Activated CD8-positive, alpha-beta T cell treated with anti-CD3 and anti-CD28 coated beads for 36 hours (primary cell): ENCODE data around the gene RIC3. TPM values are rescaled to one million over a fixed set of nuclear protein-coding genes. Genes with fewer than 3 reads are reported as not detected.

ENCODE experiments used
- ATAC-seq: fragments of 200-7000 bp; cut with Tn5 transposase; one replicate; pipeline ENCODE4 v1.10.0; 2021; ENCODE audit warnings: mild to moderate bottlenecking, moderate library complexity
- CTCF ChIA-PET: fragments of 350-600 bp; sonication (Branson Sonifier 250); formaldehyde crosslinking; loops from one replicate; lab custom pipeline; 2021; ENCODE audit warnings: antibody characterized with exemption; lab: Charles Lee
- POLR2A ChIA-PET: fragments of 350-600 bp; sonication (Branson Sonifier 250); formaldehyde crosslinking; loops from one replicate; lab custom pipeline; 2021; ENCODE audit warnings: antibody characterized with exemption; lab: Charles Lee
- DNase-seq: peaks from one replicate; pipeline ENCODE4 v3.0.0-alpha.2; 2020
- H3K27ac Mint-ChIP-seq: one replicate; pipeline ENCODE4 v1.8.0; 2021; ENCODE audit warnings: mild to moderate bottlenecking, mixed read lengths
- H3K27me3 Mint-ChIP-seq: one replicate; pipeline ENCODE4 v1.8.0; 2021; ENCODE audit warnings: mixed read lengths
- H3K36me3 Mint-ChIP-seq: one replicate; pipeline ENCODE4 v1.8.0; 2021; ENCODE audit warnings: low read depth, mixed read lengths
- H3K4me1 Mint-ChIP-seq: one replicate; pipeline ENCODE4 v1.8.0; 2021; ENCODE audit warnings: low read depth, mixed read lengths
- H3K4me3 Mint-ChIP-seq: one replicate; pipeline ENCODE4 v1.8.0; 2021; ENCODE audit warnings: mild to moderate bottlenecking, moderate library complexity, mixed read lengths
- H3K9me3 Mint-ChIP-seq: one replicate; pipeline ENCODE4 v1.8.0; 2021; ENCODE audit warnings: mixed read lengths
- CTCF ChIP-seq: fragments of 200-600 bp; IDR thresholded peaks from one replicate; pipeline ENCODE4 v1.8.0; 2022; ENCODE audit warnings: antibody characterized with exemption, mild to moderate bottlenecking
- intact Hi-C: fragments of 100-400 bp; cut with micrococcal nuclease; formaldehyde crosslinking; loops from one replicate; pipeline ENCODE4 v1.10.0; 2022
- total RNA-seq, 2 experiments: library from RNA; stranded (reverse); gene quantifications; one replicate each; pipeline ENCODE4 v1.2.3, GENCODE V29; 2021

The RIC3 gene
- total RNA-seq, 2 experiments from 2014 or later = 7.6 to 7.7 TPM

DNA sequence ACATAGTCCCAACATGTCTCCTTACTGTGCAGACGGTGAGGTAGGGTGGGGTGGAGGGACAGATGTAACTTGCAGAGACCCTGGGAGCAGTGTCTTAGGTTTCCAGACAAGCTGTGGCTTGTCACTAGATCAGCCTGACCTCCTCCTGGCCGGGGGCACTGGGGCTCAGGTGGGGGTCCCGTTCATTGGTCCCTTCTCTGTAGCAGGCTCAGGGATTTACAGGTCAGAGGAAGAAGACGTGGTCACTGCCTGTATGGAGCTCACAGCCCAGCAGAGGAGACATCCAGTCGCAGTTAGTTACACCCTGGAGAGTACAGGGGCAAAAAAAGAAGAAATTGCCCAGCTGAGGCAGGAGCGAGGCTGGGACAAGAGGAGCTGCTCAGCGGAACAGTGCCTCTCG lies 109.8 kb downstream of the RIC3 start:
- TF ChIP-seq CTCF = no peak
- Mint-ChIP-seq H3K36me3 (no peaks in the 10 kb centered on the region), H3K27ac (no peak overlapping the region), H3K27me3 (no peaks in the 10 kb centered on the region), H3K9me3 (no peaks in the 10 kb centered on the region), H3K4me1 (peaks cover 7% of the 10 kb centered on the region), H3K4me3 (no peak overlapping the region)
- POLR2A ChIA-PET = no interaction called here
- intact Hi-C loops = no loop called here
- DNase-seq (no peak), ATAC-seq (no peak)
- CTCF ChIA-PET = interaction anchor here (1.5 kb wide), 1 partner anchor 41 kb away, joined by 3 read pairs; no protein-coding TSS in a partner anchor

DNA sequence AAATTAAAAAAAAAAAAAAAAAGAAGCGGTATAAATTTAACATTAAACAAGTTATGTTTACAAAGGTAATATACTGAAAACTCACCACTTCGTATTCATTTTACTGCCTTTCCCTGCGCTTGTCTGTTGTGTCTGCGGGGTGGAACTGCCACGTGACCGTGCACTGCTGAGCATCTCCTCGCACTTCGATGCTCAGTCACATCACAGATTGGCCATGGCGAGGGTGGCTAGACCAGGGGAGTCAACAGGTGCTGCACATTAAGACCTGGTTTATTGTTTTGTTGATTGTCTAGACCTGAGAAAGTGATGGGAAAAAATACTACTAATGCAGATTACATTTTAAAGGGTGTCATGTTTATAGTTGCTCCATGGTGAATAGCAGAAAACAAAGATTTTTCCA lies 110.6 kb downstream of the RIC3 start:
- Mint-ChIP-seq H3K36me3 (no peaks in the 10 kb centered on the region), H3K27ac (no peak overlapping the region), H3K27me3 (no peaks in the 10 kb centered on the region), H3K9me3 (no peaks in the 10 kb centered on the region), H3K4me3 (no peak overlapping the region), H3K4me1 (peaks cover 7% of the 10 kb centered on the region)
- intact Hi-C loops = no loop called here
- no peak for ATAC-seq
- CTCF ChIA-PET = no interaction called here
- DNase-seq = no peak
- TF ChIP-seq CTCF = no peak
- POLR2A ChIA-PET = no interaction called here

- Mint-ChIP-seq H3K27ac (no peak overlapping the region), H3K9me3 (no peaks in the 10 kb centered on the region), H3K4me1 (peaks cover 7% of the 10 kb centered on the region), H3K4me3 (no peak overlapping the region), H3K27me3 (no peaks in the 10 kb centered on the region), H3K36me3 (no peaks in the 10 kb centered on the region)
- ChIA-PET CTCF (interaction anchor here (1.4 kb wide), 1 partner anchor 43 kb away, joined by 6 read pairs; no protein-coding TSS in a partner anchor), POLR2A (no interaction called here)
- intact Hi-C loops = no loop called here
- DNase-seq = no peak
- ATAC-seq = no peak
- no peak for TF ChIP-seq CTCF
Observed at GRCh38 chr11:8056810-8057463, 111.9 kb downstream of the RIC3 start.

Other genes starting within 250 kb of the RIC3 start
- gene OR10A6, start 237.8 kb downstream of the RIC3 start, total RNA-seq = not detected
- not detected for gene OR10A3, start 227.3 kb downstream of the RIC3 start, total RNA-seq
- gene NLRP10, start 203.6 kb downstream of the RIC3 start, total RNA-seq = not detected
- 100 to 1,000 TPM; 303 to 309 TPM for gene EIF3F, start 181.7 kb downstream of the RIC3 start, total RNA-seq
- under 1 TPM; 0.05 to 0.16 TPM for gene TUB, start 87.8 kb downstream of the RIC3 start, total RNA-seq
- not detected for gene LMO1, start 94.9 kb upstream of the RIC3 start, total RNA-seq